Spleen (tissue), 7 donors: ENCODE measurements around the gene SENP1.

ENCODE experiments used
- CTCF ChIP-seq, 11 experiments: fragments of 200-600 bp in 7 of 11; fragments of 450-650 bp in 4 of 11; sonication (generic) in 4 of 11; IDR thresholded peaks in 8 of 11; conservative IDR thresholded peaks in 3 of 11; 1 replicate in 7 of 11; 2 replicates in 4 of 11; pipeline versions ENCODE4 v1.4.0 to v1.8.0; 2016 to 2021; ENCODE audit warnings: antibody characterized with exemption in 11 of 11, inconsistent platforms in 4 of 11, mild to moderate bottlenecking in 1 of 11
- POLR2A ChIP-seq, 3 donors: fragments of 450-650 bp; IDR thresholded peaks; one replicate each; pipeline ENCODE4 v1.5.1; 2017; ENCODE audit warnings: antibody characterized with exemption in 3 of 3, mild to moderate bottlenecking in 1 of 3
- POLR2AphosphoS5 ChIP-seq, 3 donors: sonication (generic); formaldehyde crosslinking; IDR thresholded peaks; one replicate each; pipeline ENCODE4 v1.5.1; 2017; ENCODE audit warnings: antibody characterized with exemption in 3 of 3
- donor health status: DM: no; HTN: no; CAD: no; lungs with moderate emphysema.
- donor health status: DM: no; HTN: no; CAD: no.
- donor health status: DM: no; HTN: no; CAD: no.

- no peak for TF ChIP-seq CTCF (IDR thresholded peaks at IDR 0.05 in 8 of 11, conservative IDR thresholded peaks at IDR 0.05 in 3 of 11)
- no peak for TF ChIP-seq POLR2A (IDR thresholded peaks at IDR 0.05)
- no peak for TF ChIP-seq POLR2AphosphoS5 (IDR thresholded peaks at IDR 0.05)
Observed at GRCh38 chr12:48043771-48044170, 62.1 kb downstream of the SENP1 start.
